Effector memory CD4-positive, alpha-beta T cell (primary cell): Measurements from ENCODE around the gene STAG1.
"Not testable (repeated sequence)": the region's sequence is repeated elsewhere in the genome, so short reads cannot be mapped to it uniquely, and the experiment has no call there.

Experiments used
- DNase-seq, 3 donors: peaks; one replicate each; pipeline ENCODE4 v3.0.0-alpha.2; 2020
- H3K27ac ChIP-seq: 2 replicates; pipeline ENCODE4 v1.7.0; 2013; ENCODE audit warnings: mild to moderate bottlenecking, low read length, moderate library complexity; ENCODE audit not compliant: insufficient read depth, poor library complexity, severe bottlenecking
- H3K27me3 ChIP-seq: replicated peaks from 2 replicates; pipeline ENCODE4 v1.7.0; 2013; ENCODE audit warnings: mild to moderate bottlenecking, low read length; ENCODE audit not compliant: insufficient read depth, control insufficient read depth, poor library complexity, severe bottlenecking
- H3K36me3 ChIP-seq: 2 replicates; pipeline ENCODE4 v1.7.0; 2013; ENCODE audit warnings: mild to moderate bottlenecking, low read length, moderate library complexity; ENCODE audit not compliant: control insufficient read depth, insufficient read depth
- H3K4me1 ChIP-seq: 2 replicates; pipeline ENCODE4 v1.7.0; 2013; ENCODE audit warnings: low read length, mild to moderate bottlenecking; ENCODE audit not compliant: control insufficient read depth, insufficient read depth, poor library complexity, severe bottlenecking
- H3K4me3 ChIP-seq: 2 replicates; pipeline ENCODE4 v1.7.0; 2013; ENCODE audit warnings: low read length, low read depth, mild to moderate bottlenecking; ENCODE audit not compliant: insufficient read depth, poor library complexity, severe bottlenecking
- H3K9me3 ChIP-seq: 2 replicates; pipeline ENCODE4 v1.7.0; 2013; ENCODE audit warnings: mild to moderate bottlenecking, low read length, moderate library complexity; ENCODE audit not compliant: control insufficient read depth

STAG1 gene

GRCh38 chr3:136678981-136679380 lies 73.2 kb downstream of the STAG1 start:
- Histone ChIP-seq H3K27ac (no peak overlapping the region), H3K9me3 (no peaks in the 10 kb centered on the region), H3K4me1 (no peaks in the 10 kb centered on the region), H3K36me3 (no peaks in the 10 kb centered on the region), H3K27me3 (no peaks in the 10 kb centered on the region), H3K4me3 (no peak overlapping the region)
- no peak for DNase-seq

- DNase-seq: no peak
- Histone ChIP-seq H3K4me3 (no peak overlapping the region), H3K27me3 (no peaks in the 10 kb centered on the region)
Measured at GRCh38 chr3:136676009-136676408, 76.2 kb downstream of the STAG1 start.

GRCh38 chr3:136675150-136675858 lies 76.9 kb downstream of the STAG1 start:
- DNase-seq: no peak
- H3K4me1 ChIP-seq: no peaks in the 10 kb centered on the region

More at GRCh38 chr3:136676009-136676408, 76.2 kb downstream of the STAG1 start:
- Histone ChIP-seq H3K9me3 (no peaks in the 10 kb centered on the region), H3K4me1 (no peaks in the 10 kb centered on the region), H3K27ac (no peak overlapping the region), H3K36me3 (no peaks in the 10 kb centered on the region)

GRCh38 chr3:136672457-136672856 lies 79.7 kb downstream of the STAG1 start:
- Histone ChIP-seq H3K9me3 (no peaks in the 10 kb centered on the region), H3K27ac (no peak overlapping the region), H3K36me3 (no peaks in the 10 kb centered on the region), H3K4me1 (no peaks in the 10 kb centered on the region), H3K4me3 (no peak overlapping the region), H3K27me3 (no peaks in the 10 kb centered on the region)
- DNase-seq: no peak

More at GRCh38 chr3:136675150-136675858, 76.9 kb downstream of the STAG1 start:
- H3K9me3 ChIP-seq: no peaks in the 10 kb centered on the region
- no peak overlapping the region for H3K4me3 ChIP-seq
- no peak overlapping the region for H3K27ac ChIP-seq
- no peaks in the 10 kb centered on the region for H3K36me3 ChIP-seq
- H3K27me3 ChIP-seq: no peaks in the 10 kb centered on the region

- DNase-seq: no peak
- Histone ChIP-seq H3K36me3 (no peaks in the 10 kb centered on the region), H3K9me3 (no peaks in the 10 kb centered on the region), H3K27me3 (no peaks in the 10 kb centered on the region), H3K4me3 (no peak overlapping the region), H3K27ac (no peak overlapping the region), H3K4me1 (no peaks in the 10 kb centered on the region)
Measured at GRCh38 chr3:136671921-136672320, 80.3 kb downstream of the STAG1 start.

- Histone ChIP-seq H3K4me1 (no peaks in the 10 kb centered on the region), H3K27ac (no peak overlapping the region), H3K27me3 (no peaks in the 10 kb centered on the region), H3K9me3 (no peaks in the 10 kb centered on the region), H3K36me3 (no peaks in the 10 kb centered on the region), H3K4me3 (no peak overlapping the region)
- DNase-seq: no peak
Measured at GRCh38 chr3:136670166-136670565, 82.0 kb downstream of the STAG1 start.

- H3K27ac ChIP-seq: no peak overlapping the region
- H3K4me3 ChIP-seq: no peak overlapping the region
- no peaks in the 10 kb centered on the region for H3K4me1 ChIP-seq
- DNase-seq: no peak
- no peaks in the 10 kb centered on the region for H3K27me3 ChIP-seq
- no peaks in the 10 kb centered on the region for H3K36me3 ChIP-seq
- no peaks in the 10 kb centered on the region for H3K9me3 ChIP-seq
Measured at GRCh38 chr3:136667081-136667480, 85.1 kb downstream of the STAG1 start.

GRCh38 chr3:136666301-136666700 lies 85.9 kb downstream of the STAG1 start:
- DNase-seq, H3K4me3 ChIP-seq: not testable (repeated sequence)

GRCh38 chr3:136664771-136665170 lies 87.4 kb downstream of the STAG1 start:
- Histone ChIP-seq H3K4me1 (no peaks in the 10 kb centered on the region), H3K36me3 (no peaks in the 10 kb centered on the region), H3K27ac (no peak overlapping the region), H3K27me3 (no peaks in the 10 kb centered on the region), H3K4me3 (no peak overlapping the region), H3K9me3 (no peaks in the 10 kb centered on the region)
- DNase-seq: no peak

More at GRCh38 chr3:136666301-136666700, 85.9 kb downstream of the STAG1 start:
- H3K4me1 ChIP-seq, H3K9me3 ChIP-seq, H3K27ac ChIP-seq, H3K36me3 ChIP-seq, H3K27me3 ChIP-seq: not testable (repeated sequence)

GRCh38 chr3:136661282-136661681 lies 90.9 kb downstream of the STAG1 start:
- H3K36me3 ChIP-seq: no peaks in the 10 kb centered on the region
- H3K27me3 ChIP-seq: no peaks in the 10 kb centered on the region
- no peaks in the 10 kb centered on the region for H3K9me3 ChIP-seq
- H3K4me1 ChIP-seq: no peaks in the 10 kb centered on the region
- no peak for DNase-seq
- H3K27ac ChIP-seq: no peak overlapping the region
- no peak overlapping the region for H3K4me3 ChIP-seq
